ENCODE data around the gene KRTAP5-1. TPM values are rescaled to one million over a fixed set of nuclear protein-coding genes. Genes with fewer than 3 reads are reported as not detected.
"Not testable (repeated sequence)": the region's sequence is repeated elsewhere in the genome, so short reads cannot be mapped to it uniquely, and the experiment has no call there.

The KRTAP5-1 gene
- total RNA-seq, 1 experiment from 2014 or later, result not detected

DNA sequence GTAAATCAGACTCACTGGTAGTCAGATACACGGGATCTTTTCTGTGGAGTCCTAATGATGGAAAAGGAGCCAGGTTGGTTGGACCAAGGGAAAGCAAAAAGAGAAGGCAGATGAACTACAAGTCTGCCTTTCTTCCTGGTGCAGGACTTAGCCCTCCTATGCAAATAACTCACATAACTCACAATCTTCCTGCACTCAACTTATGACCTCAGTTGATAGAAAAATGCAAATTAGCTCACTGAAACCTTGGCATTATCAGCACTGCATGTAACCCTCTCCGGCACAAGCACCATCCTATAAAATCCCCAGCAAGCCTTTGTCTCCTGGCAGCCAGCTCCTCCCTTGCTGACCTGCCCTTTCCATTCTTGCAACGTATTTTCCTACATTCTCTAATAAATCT is 16.6 kb upstream of the KRTAP5-1 start:
- DNase-seq (ENCODE audit: low read depth), result not testable (repeated sequence)

DNA sequence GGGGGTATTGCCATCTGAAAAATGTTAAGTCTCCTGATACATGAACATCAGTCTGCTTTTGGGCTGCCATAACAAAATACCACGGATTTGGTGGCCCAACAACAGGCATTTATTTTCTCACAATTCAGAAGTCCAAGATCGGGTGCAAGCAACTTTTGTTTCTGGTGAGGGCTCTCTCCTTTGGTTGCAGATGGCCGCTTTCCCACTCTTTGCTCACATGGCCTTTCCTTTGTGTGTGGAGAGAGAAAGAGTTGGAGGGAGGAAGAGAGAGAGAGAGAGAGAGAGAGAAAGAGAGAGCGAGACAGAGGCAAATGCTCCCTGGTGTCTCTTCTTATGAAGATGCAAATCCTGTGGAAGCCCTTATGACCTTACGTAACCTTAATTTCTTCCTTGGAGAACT is 15.5 kb upstream of the KRTAP5-1 start:
- no peak for DNase-seq (ENCODE audit: low read depth)

DNA sequence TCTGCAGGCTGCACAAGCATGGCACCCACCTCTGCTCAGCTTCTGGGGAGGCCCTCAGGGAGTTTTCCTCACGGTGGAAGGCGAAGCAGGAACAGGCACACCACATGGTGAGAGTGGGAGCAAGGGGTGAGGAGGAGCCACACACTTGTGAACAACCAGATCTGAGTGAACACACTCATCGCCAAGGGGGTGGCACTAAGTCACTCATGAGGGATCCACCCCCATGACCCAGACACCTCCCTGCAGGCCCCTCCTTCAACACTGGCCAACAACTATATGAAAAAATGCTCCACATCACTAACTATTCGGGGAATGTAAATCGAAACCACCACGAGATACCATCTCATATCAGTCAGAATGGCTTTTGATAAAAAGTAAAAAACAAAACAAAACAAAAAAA is 13.7 kb upstream of the KRTAP5-1 start:
- peak; percentile 25 for DNase-seq (ENCODE audit: low read depth)

DNA sequence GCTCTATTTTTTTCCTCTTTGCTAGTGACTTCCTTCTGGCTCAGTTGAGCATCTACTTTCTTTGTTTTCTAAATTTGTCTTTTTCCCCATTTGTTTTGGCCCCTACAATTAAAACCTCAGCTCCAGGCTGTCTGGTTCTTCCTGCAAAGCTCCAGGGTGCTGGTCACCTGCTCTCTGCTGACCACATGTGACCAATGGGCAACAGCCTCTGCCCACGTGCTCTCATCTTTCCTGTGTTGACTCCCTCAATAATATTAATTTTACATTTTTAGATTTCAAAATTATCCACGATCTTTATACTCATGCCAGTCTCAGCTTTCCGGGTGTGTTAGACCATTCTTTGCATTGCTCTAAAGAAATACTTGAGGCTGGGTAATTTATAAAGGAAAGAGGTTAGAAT is 13.3 kb upstream of the KRTAP5-1 start:
- DNase-seq (ENCODE audit: low read depth), result not testable (repeated sequence)

DNA sequence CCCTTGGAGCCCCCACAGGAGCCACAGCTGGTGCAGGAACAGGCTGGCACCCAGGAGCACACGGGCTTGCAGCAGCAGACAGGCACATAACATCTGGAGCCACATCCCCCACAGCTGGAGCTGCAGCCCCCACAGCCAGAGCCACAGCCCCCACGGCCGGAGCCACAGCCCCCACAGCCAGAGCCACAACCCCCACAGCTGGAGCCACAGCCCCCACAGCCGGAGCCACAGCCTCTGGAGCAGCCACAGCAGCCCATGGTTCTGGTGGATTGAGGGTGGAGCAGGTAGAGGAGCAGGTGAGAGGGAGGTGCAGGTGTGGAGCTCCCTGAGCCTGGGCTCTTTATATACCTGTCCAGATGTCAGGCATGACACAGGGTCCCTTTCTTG is 12.9 kb upstream of the KRTAP5-1 start, which contains the start of gene KRTAP5-2:
TSS of gene KRTAP5-2 (minus strand) at position 301 of the 387 bp plus-strand sequence. CDS start at position 257, 44 bp downstream.
- no peak for DNase-seq (ENCODE audit: low read depth)

DNA sequence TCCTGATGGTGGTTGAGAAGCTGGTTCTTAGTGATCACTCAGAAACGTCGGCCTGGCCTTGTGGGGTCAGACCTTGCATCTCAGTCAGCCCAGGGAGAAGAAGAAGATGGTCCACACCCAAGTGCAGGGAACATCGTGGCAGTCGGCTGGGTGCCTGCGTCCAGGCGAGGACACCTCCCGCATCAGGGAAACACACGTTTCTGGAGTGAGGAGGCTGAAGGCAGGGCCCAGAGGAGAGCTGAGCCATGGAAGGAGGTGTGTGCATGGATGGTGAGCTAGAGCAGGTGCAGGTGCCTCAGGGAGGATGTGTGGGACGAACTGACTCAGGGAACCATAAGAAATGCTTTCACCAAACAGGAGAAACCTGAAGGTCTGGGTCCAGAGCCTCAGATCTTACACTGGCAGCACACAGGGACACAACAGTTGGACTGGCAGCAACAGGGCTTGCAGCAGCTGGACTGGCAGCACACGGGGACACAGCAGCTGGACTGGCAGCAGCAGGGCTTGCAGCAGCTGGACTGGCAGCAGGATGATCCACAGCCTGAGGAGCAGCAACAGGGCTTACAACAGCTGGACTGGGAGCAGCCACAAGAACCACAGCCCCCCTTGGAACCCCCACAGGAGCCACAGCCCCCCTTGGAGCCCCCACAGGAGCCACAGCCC is 12.4 kb upstream of the KRTAP5-1 start:
- DNase-seq (ENCODE audit: low read depth), result no peak

DNA sequence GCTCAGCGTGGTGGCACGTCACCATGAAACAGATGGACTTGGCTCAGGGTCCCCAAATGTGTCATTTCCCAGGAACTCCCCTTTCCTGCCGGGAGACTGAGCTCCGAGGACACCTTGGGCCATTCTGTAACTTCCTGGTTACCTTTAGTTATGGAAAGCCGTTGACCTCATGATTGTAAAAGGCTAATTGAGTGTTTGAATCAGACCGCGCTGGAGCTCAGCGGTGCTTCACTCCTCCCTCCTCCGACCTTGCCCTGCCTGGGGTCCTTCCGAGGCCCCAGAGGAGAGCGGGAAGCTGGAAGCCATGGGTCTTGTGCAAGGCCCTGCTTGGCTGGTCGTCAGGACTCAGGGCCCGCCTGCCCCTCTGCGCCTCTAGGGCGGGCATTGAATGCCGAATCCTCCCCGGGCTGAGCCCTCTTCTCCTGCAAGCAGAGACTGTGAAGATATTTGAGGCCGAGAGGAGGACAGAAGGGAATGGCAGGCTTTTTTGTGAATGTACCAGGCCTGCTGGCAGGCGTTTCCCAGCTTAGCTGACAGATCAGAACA is 11.6 kb upstream of the KRTAP5-1 start:
- not testable (repeated sequence) for DNase-seq (ENCODE audit: low read depth)

DNA sequence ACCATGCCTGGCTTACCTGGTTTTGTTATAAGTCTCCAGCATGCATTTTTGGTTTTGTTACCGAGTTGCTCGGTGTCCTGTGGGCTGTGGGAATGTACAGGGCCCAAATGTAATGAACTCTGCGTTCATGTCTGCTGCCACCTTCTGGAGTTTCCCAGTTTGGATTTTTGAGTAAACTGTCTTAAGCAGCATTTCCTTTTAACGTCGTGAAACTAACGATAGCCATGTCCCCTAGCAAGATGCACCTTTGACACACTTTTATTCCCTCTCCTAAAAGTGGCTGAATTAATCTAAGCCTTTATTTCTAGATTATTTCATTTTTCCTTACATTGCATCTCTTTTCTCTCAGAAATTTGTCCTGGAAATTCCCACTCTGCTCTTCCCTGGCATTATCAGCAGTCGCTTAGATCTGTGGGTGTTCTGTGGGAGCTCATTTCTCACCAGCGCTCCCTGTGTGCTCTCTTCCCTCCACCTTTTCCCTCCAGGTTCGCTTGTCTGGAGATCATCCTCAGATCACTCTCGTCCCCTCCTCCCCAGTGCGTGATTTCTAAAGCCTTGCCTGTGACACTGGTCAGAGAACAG is 11.0 kb upstream of the KRTAP5-1 start:
- not testable (repeated sequence) for DNase-seq (ENCODE audit: low read depth)

DNA sequence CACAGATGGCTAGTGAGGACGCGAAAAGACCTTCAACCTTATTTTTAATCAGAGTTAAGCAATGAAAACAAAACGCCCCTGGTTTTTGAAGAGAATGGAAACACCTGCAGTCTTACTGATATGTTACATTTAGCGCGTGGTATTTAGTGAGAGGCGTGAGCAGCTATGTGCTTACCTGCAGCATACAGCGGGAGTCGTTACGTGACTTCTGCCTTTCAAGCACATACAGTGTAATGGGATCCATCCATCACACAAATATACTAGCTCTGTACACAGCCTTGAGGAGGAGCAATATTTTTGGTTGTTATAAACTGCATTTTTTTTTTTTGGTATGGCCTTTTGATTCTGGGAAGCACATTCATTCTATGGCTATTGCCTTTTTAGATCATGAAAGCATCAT is 7.5 kb upstream of the KRTAP5-1 start:
- DNase-seq (ENCODE audit: low read depth), result no peak

DNA sequence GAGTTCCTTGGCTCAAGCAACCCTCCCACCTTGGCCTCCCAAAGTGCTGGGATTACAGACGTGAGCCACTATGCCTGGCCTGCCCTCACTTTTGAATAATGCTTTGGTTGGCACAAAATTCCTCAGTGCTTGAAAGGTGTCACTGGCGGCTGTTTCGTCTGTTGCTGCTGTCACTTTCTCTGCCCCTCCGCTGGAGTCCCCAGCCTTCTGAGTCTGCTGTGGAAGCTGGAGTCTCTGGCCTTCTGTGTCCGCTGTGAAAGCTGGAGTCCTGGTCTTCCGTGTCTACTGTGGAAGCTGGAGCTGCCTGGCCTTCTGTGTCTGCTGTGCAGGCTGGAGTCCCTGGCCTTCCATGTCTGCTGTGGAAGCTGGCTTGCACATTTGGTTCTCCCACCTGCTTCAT is 4.9 kb upstream of the KRTAP5-1 start:
- no peak for DNase-seq (ENCODE audit: low read depth)

DNA sequence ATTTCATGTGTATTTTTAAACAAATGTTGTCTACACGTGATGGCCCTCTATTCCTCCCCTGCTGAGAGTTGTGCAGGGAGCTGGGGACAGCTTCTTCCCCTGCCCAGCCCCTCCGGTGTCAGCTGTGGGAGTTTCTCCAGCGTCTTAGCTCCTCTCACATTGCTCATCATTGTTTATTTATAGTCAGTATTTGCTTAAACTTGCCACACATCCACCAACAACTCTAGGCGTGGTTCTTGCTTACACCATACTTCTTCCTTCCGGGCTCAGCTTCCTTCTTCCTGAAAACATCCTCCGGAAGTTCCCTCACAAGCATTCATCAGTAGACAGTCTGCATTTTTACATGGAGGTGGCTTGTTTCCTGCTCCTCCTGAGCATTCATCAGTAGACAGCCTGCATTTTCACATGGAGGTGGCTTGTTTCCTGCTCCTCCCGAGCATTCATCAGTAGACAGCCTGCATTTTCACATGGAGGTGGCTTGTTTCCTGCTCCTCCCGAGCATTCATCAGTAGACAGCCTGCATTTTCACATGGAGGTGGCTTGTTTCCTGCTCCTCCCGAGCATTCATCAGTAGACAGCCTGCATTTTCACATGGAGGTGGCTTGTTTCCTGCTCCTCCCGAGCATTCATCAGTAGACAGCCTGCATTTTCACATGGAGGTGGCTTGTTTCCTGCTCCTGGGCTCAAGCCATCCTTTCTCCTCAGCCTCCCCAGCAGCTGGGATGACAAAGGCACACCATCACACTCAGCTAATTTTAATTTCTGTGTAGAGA is 4.3 kb upstream of the KRTAP5-1 start:
- DNase-seq (ENCODE audit: low read depth), result not testable (repeated sequence)

DNA sequence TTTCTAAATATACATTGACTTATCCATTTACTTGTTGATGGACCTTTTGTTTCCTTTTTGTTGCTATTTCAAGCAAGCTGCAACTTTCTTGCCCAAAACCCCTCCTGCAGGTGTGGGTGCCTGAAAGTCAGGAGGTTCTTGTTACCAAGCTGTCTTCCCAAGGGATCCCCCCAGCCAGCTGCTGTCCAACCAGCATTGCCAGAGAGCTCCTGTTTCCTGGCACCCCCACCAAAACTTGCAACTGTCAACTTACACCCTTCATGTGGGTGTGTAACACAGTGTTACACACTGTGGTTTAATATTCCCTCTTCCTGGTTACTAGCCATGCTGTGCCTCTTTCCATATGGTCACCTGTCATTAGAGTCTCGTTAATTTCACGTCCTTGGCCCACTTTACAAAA is 1.6 kb upstream of the KRTAP5-1 start:
- DNase-seq (ENCODE audit: low read depth), result no peak

DNA sequence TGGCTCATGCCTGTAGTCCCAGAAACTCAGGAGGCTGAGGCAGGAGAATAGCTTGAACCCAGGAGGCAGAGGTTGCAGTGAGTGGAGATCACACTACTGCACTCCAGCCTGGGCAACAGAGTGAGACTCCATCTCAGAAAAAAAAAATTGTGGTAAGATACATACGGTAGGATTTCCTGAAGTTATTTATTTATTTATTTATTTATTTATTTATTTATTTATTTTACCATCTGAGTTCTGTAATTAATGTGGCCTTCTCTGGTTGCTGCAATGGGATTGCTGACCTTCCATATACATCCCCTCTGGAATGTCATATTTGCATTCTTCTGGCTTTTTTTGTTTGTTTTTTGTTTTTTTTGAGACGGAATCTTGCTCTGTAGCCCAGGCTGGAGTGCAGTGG is 2.2 kb downstream of the KRTAP5-1 start:
- not testable (repeated sequence) for DNase-seq (ENCODE audit: low read depth)

DNA sequence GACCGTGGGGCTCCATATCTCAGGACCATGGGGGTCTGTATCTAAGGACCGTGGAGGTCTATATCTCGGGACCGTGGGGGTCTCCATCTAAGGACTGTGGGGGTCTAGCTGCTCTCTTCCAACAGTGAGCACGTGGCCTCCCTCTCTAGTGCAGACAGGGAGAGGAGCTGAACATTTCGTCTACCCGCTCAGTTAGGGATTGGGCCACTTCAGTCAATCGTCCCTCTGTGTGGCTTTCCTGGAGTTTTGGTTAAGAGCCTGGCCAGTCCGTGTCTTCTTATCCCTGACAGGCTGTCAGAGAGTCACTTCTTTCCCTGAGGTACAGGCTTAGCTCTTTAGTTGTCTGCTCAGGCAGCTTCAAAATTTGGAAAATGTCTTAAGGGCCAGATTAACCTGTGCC is 3.1 kb downstream of the KRTAP5-1 start:
- DNase-seq (ENCODE audit: low read depth), result no peak

DNA sequence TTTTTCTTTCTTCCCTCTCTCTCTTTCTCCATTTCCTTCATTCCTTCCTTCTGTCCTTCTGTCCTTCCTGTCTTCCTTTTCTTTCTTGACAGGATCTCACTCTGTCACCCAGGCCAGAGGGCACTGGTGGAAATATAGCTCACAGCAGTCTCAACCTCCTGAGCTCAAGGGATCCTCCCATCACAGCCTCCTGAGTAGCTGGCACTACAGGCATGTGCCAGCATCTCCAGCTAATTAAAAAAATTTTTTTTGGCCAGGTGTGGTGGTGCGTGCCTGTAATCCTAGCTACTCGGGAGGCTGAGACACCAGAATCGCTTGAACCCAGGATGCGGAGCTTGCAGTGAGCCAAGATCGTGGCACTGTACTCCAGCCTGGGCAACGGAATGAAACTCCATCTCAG is 8.3 kb downstream of the KRTAP5-1 start:
- no peak for DNase-seq (ENCODE audit: low read depth)

DNA sequence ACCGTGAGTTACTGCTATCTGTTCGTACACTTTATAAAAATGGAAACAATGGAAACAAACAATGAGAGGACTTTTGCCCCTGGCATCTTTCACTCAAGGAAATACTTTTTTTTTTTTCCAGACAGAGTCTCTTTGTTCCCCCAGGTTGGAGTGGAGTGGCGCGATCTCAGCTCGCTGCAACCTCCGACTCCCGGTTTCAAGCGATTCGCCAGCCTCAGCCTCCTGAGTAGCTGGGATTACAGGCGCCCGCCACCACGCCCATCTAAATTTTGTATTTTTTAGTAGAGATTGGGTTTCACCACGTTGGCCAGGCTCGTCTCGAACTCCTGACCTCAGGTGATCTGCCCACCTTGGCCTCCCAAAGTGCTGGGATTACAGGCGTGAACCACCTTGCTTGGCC is 9.3 kb downstream of the KRTAP5-1 start:
- not testable (repeated sequence) for DNase-seq (ENCODE audit: low read depth)

DNA sequence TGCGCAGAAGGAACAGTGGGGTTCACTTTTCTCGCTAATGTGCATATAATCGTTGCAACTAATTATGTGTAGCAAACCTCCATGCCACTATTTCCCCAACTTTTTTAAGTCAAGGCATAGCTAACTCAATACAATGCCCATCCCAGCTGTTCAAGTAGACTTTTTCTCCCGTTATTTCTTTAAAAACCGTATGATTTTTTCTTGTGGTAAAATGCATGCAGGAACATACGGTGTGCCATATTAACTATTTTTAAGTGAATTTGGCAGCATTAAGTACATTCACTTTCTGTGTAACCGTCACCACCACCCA is 10.2 kb downstream of the KRTAP5-1 start:
- DNase-seq (ENCODE audit: low read depth), result no peak

DNA sequence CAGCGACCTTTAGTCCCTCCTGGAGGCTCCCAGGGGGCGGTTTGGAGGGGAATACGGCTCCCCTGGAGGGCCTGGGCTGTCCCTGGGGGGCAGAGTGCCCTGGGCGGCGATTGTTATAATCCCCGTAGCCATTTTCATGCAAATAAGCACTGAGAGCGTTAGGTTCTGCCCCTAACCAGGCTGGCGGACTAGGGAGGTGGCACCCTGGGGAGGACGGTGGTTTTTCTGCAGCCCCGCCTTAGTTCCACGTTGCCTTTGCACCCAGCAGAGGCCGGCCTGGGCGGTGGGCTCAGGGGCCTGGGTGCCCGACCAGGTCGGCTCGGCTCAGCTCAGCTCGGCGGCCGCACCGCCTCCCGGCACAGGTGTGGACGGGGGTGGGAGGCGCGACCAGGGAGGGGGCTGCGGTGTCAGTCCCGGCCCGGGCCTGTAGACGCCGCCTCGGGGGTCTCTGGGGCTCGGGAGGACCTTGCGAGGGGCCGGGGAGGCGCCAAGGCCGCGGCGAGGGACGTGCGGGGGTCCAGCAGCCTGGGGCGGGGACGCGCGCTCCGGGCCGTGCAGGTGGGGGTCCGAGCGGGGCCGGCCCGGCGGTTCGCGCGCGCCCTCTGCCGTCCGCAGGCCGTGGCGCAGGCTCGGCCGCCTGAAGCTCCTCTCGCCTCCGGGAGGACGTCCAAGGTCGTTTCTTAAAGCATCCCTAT is 10.7 kb downstream of the KRTAP5-1 start:
- peak; percentile 60 for DNase-seq (ENCODE audit: low read depth)

DNA sequence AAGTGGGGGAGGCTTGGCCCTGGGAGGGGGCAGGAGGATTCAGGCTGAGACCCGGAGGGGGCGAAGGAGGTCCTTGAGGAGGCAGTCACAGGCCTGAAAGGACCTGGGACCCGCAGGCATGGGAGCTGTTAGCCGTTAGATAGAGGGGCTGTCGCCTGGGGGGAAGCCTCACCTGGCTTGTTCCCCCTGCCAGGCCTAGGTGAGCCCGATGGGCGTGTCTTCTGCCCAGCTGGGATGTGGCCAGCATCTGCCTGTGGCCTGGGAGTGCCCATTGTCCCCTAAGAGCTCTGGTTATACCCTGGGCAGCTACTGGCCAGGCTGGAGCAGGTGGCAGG is 11.2 kb downstream of the KRTAP5-1 start:
- peak; percentile 38 for DNase-seq (ENCODE audit: low read depth)

DNA sequence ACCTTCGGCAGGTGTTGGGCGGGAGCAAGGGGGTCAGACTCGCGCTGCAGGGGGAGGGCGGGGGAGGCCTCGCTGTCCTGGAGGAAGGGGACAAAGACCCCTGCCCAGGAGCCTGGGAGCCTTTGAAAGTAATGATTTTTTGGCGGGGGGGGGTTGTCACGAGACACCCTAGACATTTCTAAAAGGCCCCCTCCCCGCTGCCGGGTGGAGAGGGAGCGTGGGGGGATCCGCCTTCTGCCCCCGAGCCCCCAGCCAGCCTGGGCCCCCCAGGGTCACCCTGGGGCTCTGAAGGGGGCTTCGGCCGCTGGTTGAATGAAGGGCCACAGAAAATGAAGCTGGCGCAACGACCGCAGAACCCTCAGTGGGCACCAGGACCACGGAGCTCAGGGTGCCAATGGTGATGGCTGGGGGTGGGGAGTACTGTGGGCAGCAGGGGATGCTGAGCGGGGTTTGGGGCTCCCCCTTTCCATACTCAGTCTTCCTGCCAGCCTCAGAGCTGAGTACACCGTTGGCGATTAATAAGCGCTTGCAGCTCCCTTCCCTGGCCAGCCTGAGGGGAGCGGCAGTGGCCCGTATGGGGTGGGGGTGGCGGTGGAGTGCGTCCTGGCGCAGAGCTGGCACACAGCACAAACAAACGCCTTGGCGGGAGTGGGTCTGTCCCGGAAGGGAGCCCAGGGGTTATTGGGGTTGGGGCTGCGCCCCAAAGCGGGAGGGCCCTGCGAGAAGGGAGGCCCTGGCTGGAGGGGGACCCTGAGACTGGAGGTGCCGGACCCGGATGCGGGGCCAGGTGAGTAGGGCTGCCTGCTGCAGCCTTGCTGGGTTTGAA is 11.8 kb downstream of the KRTAP5-1 start:
- DNase-seq (ENCODE audit: low read depth), result peak; percentile 29
